ENCODE data around the gene PAPSS1.
"Not testable (repeated sequence)": the region's sequence is repeated elsewhere in the genome, so short reads cannot be mapped to it uniquely, and the experiment has no call there.

- not testable (repeated sequence) for TF ChIP-seq CTCF (conservative IDR thresholded peaks at IDR 0.05 in 1 of 2, IDR thresholded peaks at IDR 0.05 in 1 of 2; ENCODE audit: low read depth in 1 of 2, low read length in 2 of 2); EZH2 (IDR thresholded peaks at IDR 0.05; ENCODE audit: low read length, missing control alignments)
Observed at GRCh38 chr4:107651408-107651807, 68.6 kb downstream of the PAPSS1 start.

All from fibroblast of lung (primary cell).